Activated CD8-positive, alpha-beta T cell treated with anti-CD3 and anti-CD28 coated beads for 36 hours (primary cell): ENCODE results near the gene ATP7B. TPM values are rescaled to one million over a fixed set of nuclear protein-coding genes. Genes with fewer than 3 reads are reported as not detected.

Source experiments
- ATAC-seq: fragments of 200-7000 bp; cut with Tn5 transposase; one replicate; pipeline ENCODE4 v1.10.0; 2021; ENCODE audit warnings: mild to moderate bottlenecking, moderate library complexity
- CTCF ChIA-PET: fragments of 350-600 bp; sonication (Branson Sonifier 250); formaldehyde crosslinking; loops from one replicate; lab custom pipeline; 2021; ENCODE audit warnings: antibody characterized with exemption; lab: Charles Lee
- POLR2A ChIA-PET: fragments of 350-600 bp; sonication (Branson Sonifier 250); formaldehyde crosslinking; loops from one replicate; lab custom pipeline; 2021; ENCODE audit warnings: antibody characterized with exemption; lab: Charles Lee
- DNase-seq: peaks from one replicate; pipeline ENCODE4 v3.0.0-alpha.2; 2020
- H3K27ac Mint-ChIP-seq: one replicate; pipeline ENCODE4 v1.8.0; 2021; ENCODE audit warnings: mild to moderate bottlenecking, mixed read lengths
- H3K27me3 Mint-ChIP-seq: one replicate; pipeline ENCODE4 v1.8.0; 2021; ENCODE audit warnings: mixed read lengths
- H3K36me3 Mint-ChIP-seq: one replicate; pipeline ENCODE4 v1.8.0; 2021; ENCODE audit warnings: low read depth, mixed read lengths
- H3K4me1 Mint-ChIP-seq: one replicate; pipeline ENCODE4 v1.8.0; 2021; ENCODE audit warnings: low read depth, mixed read lengths
- H3K4me3 Mint-ChIP-seq: one replicate; pipeline ENCODE4 v1.8.0; 2021; ENCODE audit warnings: mild to moderate bottlenecking, moderate library complexity, mixed read lengths
- H3K9me3 Mint-ChIP-seq: one replicate; pipeline ENCODE4 v1.8.0; 2021; ENCODE audit warnings: mixed read lengths
- CTCF ChIP-seq: fragments of 200-600 bp; IDR thresholded peaks from one replicate; pipeline ENCODE4 v1.8.0; 2022; ENCODE audit warnings: antibody characterized with exemption, mild to moderate bottlenecking
- intact Hi-C: fragments of 100-400 bp; cut with micrococcal nuclease; formaldehyde crosslinking; loops from one replicate; pipeline ENCODE4 v1.10.0; 2022
- total RNA-seq, 2 experiments: library from RNA; stranded (reverse); gene quantifications; one replicate each; pipeline ENCODE4 v1.2.3, GENCODE V29; 2021

The ATP7B gene
- total RNA-seq, 2 experiments from 2014 or later: 1.1 TPM

- H3K27ac Mint-ChIP-seq: no peak overlapping the region
- POLR2A ChIA-PET: no interaction called here
- DNase-seq (peak; percentile 10), ATAC-seq (peak; percentile 24)
- intact Hi-C loops: no loop called here
- CTCF ChIA-PET: interaction anchor here (0.9 to 1.0 kb wide), 2 partner anchors 9 to 85 kb away, joined by 3 read pairs; no protein-coding TSS in a partner anchor
- H3K4me1 Mint-ChIP-seq: peaks cover 4% of the 10 kb centered on the region
- H3K36me3 Mint-ChIP-seq: no peaks in the 10 kb centered on the region
- H3K9me3 Mint-ChIP-seq: no peaks in the 10 kb centered on the region
- TF ChIP-seq CTCF: no peak
- no peaks in the 10 kb centered on the region for H3K27me3 Mint-ChIP-seq
- no peak overlapping the region for H3K4me3 Mint-ChIP-seq
Measured at GRCh38 chr13:51957377-51958216, 53.7 kb downstream of the ATP7B start.

GRCh38 chr13:51956717-51957116 lies 54.5 kb downstream of the ATP7B start:
- no peak for ATAC-seq
- no peak for DNase-seq
- Mint-ChIP-seq H3K9me3 (no peaks in the 10 kb centered on the region), H3K4me1 (peaks cover 4% of the 10 kb centered on the region), H3K36me3 (no peaks in the 10 kb centered on the region), H3K27ac (no peak overlapping the region), H3K4me3 (no peak overlapping the region), H3K27me3 (no peaks in the 10 kb centered on the region)
- ChIA-PET CTCF (no interaction called here), POLR2A (interaction anchor here (0.7 kb wide), 1 partner anchor 56 kb away, joined by 3 read pairs; no protein-coding TSS in a partner anchor)
- no peak for TF ChIP-seq CTCF
- intact Hi-C loops: no loop called here

GRCh38 chr13:51955816-51956603 lies 55.2 kb downstream of the ATP7B start:
- Mint-ChIP-seq H3K9me3 (no peaks in the 10 kb centered on the region), H3K4me1 (peaks cover 5% of the 10 kb centered on the region), H3K4me3 (no peak overlapping the region), H3K27ac (no peak overlapping the region), H3K27me3 (no peaks in the 10 kb centered on the region), H3K36me3 (no peaks in the 10 kb centered on the region)
- intact Hi-C loops: no loop called here
- TF ChIP-seq CTCF: no peak
- DNase-seq (no peak), ATAC-seq (no peak)
- ChIA-PET CTCF (no interaction called here), POLR2A (interaction anchor here (0.7 kb wide), 1 partner anchor 57 kb away, joined by 3 read pairs; no protein-coding TSS in a partner anchor)

GRCh38 chr13:51955281-51955771 lies 55.9 kb downstream of the ATP7B start:
- intact Hi-C loops: no loop called here
- ATAC-seq: no peak
- Mint-ChIP-seq H3K4me3 (no peak overlapping the region), H3K27me3 (no peaks in the 10 kb centered on the region), H3K36me3 (no peaks in the 10 kb centered on the region), H3K9me3 (peaks cover 2% of the 10 kb centered on the region), H3K4me1 (peaks cover 10% of the 10 kb centered on the region), H3K27ac (no peak overlapping the region)
- DNase-seq: no peak
- POLR2A ChIA-PET: no interaction called here
- CTCF ChIA-PET: no interaction called here
- no peak for TF ChIP-seq CTCF
